ENCODE data around the gene LTC4S. TPM values are rescaled to one million over a fixed set of nuclear protein-coding genes. Genes with fewer than 3 reads are reported as not detected.

Gene LTC4S
- total RNA-seq, 4 donors from 2014 or later: 3.0 to 3.8 (median 3.2) TPM; not detected in 1

DNA sequence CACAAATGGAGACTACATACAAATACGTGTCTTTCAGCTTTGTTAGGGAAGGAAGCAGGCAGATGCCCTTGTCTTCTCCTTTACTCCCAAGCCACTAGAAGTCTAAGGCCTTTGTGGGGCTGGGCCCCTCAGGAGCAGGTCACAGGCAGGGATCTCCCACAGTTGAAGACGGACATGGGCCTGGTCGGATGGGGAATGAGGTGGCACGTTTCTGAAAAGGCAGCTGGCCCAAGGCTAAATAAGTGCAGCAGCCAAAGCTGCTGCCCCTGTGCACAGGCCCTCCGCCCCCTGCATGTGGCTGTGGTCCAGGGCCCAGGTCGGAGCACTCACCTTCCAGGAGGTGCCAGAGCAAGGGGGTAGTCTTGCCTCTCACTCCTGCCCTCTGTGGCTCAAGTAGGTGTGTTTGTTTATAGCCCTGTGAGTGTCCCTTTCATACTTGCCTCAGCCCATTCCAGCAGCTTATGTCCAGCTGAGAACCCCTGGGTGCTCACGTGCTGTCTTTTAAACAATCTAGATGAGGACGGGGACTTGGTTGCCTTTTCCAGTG lies 28.7 kb downstream of the LTC4S start:
- WGBS, 2 donors (ENCODE audit: low coverage in 1 of 2): 40 to 53% methylated on average over 1 to 8 of the region's 8 CpGs
- H3K9me3 ChIP-seq: no peaks in the 10 kb centered on the region
- peak overlapping the region; percentile 25 to 99 (median 86) for H3K4me3 ChIP-seq
- peaks cover 0 to 27% (median 13%) of the 10 kb centered on the region in 4 donors for H3K36me3 ChIP-seq
- DNase-seq: no peak
- TF ChIP-seq, protein P1, sequence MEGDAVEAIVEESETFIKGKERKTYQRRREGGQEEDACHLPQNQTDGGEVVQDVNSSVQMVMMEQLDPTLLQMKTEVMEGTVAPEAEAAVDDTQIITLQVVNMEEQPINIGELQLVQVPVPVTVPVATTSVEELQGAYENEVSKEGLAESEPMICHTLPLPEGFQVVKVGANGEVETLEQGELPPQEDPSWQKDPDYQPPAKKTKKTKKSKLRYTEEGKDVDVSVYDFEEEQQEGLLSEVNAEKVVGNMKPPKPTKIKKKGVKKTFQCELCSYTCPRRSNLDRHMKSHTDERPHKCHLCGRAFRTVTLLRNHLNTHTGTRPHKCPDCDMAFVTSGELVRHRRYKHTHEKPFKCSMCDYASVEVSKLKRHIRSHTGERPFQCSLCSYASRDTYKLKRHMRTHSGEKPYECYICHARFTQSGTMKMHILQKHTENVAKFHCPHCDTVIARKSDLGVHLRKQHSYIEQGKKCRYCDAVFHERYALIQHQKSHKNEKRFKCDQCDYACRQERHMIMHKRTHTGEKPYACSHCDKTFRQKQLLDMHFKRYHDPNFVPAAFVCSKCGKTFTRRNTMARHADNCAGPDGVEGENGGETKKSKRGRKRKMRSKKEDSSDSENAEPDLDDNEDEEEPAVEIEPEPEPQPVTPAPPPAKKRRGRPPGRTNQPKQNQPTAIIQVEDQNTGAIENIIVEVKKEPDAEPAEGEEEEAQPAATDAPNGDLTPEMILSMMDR (IDR thresholded peaks at IDR 0.05): no peak
- TF ChIP-seq POLR2AphosphoS5 (IDR thresholded peaks at IDR 0.05): peak in 1 of 3 donors; percentile 27
- TF ChIP-seq EP300 (IDR thresholded peaks at IDR 0.05; ENCODE audit: low read depth): no peak
- no peak for TF ChIP-seq POLR2A (IDR thresholded peaks at IDR 0.05)
- peaks cover 61 to 86% (median 83%) of the 10 kb centered on the region in 4 donors for H3K4me1 ChIP-seq
- peak overlapping the region; percentile 99 to 100 (median 100) for H3K27ac ChIP-seq
- H3K27me3 ChIP-seq: no peaks in the 10 kb centered on the region
- in situ Hi-C loops (cut with MboI; ENCODE audit: low pct_ligation_motif_present in 1 of 4, low pct_unique_long_range_greater_than_20kb in 1 of 4, low sequenced_read_pairs in 3 of 4): no loop called here
- intact Hi-C loops (cut with DNase I; ENCODE audit: low total_unique reads): no loop called here

DNA sequence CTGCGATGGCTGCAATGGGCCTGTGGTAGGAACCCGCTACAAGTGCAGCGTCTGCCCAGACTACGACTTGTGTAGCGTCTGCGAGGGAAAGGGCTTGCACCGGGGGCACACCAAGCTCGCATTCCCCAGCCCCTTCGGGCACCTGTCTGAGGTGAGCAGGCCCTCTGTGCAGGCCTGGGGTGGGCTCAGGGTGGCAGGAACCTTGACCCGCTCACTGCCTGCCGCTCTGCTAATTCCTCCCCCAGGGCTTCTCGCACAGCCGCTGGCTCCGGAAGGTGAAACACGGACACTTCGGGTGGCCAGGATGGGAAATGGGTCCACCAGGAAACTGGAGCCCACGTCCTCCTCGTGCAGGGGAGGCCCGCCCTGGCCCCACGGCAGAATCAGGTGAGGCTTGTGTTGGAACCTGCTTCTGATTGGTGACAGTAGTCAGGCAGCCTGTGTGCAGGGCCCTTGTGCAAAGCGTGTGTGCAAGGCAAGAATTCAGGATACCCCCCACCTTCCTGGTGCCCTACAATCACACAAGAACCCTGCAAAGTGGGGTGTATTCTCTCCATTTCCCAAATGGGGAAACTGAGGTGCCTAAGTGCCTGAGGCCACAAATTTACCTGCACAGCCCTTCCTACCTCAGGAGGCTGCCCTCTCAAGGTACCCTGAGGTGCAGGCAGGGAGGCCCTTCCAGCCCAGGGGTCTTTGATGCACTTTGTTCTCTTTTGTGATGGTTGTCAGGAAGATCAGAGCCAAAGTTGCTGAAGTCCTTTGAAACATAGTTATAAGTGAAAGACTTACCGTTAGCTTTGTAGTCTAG lies 30.4 kb downstream of the LTC4S start:
- no peak for DNase-seq
- in situ Hi-C loops (cut with MboI; ENCODE audit: low pct_ligation_motif_present in 1 of 4, low pct_unique_long_range_greater_than_20kb in 1 of 4, low sequenced_read_pairs in 3 of 4) (no loop called here), intact Hi-C loops (cut with DNase I; ENCODE audit: low total_unique reads) (no loop called here)
- Histone ChIP-seq H3K27me3 (no peaks in the 10 kb centered on the region), H3K4me3 (peak overlapping the region in 1 of 4 donors; percentile 91), H3K4me1 (peaks cover 50 to 77% (median 75%) of the 10 kb centered on the region in 4 donors), H3K9me3 (no peaks in the 10 kb centered on the region), H3K27ac (peak overlapping the region in 2 of 4 donors; percentile 42 to 99), H3K36me3 (peaks cover 0 to 35% (median 17%) of the 10 kb centered on the region in 4 donors)
- TF ChIP-seq POLR2AphosphoS5 (IDR thresholded peaks at IDR 0.05) (peak in 1 of 3 donors; percentile 14), EP300 (IDR thresholded peaks at IDR 0.05; ENCODE audit: low read depth) (no peak)
- TF ChIP-seq, protein P1 (IDR thresholded peaks at IDR 0.05): no peak
- WGBS, 2 donors (ENCODE audit: low coverage in 1 of 2): 92% methylated on average over 17 of the region's 22 CpGs; no CpG with 5 or more reads in 1 of the 2 donors

DNA sequence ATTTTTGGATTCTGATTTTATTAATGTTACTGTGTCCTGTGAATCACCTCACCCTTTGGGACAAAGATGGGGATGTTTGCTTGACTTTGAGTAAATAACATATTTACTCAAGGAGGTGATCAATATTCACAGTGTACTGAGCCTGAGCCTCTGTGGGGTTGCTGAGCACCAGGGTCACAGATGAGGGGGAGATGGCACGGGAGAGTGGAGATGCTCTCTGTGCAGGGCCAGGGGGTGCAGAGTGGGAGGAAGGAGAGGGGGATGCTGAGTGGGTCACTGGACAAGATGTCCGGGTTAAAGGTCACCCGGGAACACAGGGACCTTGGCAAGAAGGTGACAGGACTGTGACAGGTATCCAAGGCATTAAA lies 30.9 kb downstream of the LTC4S start:
- no peak overlapping the region for H3K4me3 ChIP-seq
- H3K36me3 ChIP-seq: peaks cover 0 to 41% (median 20%) of the 10 kb centered on the region in 4 donors
- no peaks in the 10 kb centered on the region for H3K9me3 ChIP-seq
- WGBS, 2 donors (ENCODE audit: low coverage in 1 of 2): 72 to 76% methylated on average over 3 of the region's 3 CpGs
- TF ChIP-seq POLR2AphosphoS5 (IDR thresholded peaks at IDR 0.05): no peak
- TF ChIP-seq, protein P1 (IDR thresholded peaks at IDR 0.05): no peak
- no peak for TF ChIP-seq EP300 (IDR thresholded peaks at IDR 0.05; ENCODE audit: low read depth)
- TF ChIP-seq POLR2A (IDR thresholded peaks at IDR 0.05): no peak
- H3K4me1 ChIP-seq: peaks cover 44 to 71% (median 69%) of the 10 kb centered on the region in 4 donors
- in situ Hi-C loops (cut with MboI; ENCODE audit: low pct_ligation_motif_present in 1 of 4, low pct_unique_long_range_greater_than_20kb in 1 of 4, low sequenced_read_pairs in 3 of 4): no loop called here
- H3K27ac ChIP-seq: peak overlapping the region in 3 of 4 donors; percentile 45 to 83 (median 77)
- intact Hi-C loops (cut with DNase I; ENCODE audit: low total_unique reads): no loop called here
- DNase-seq: no peak
- no peaks in the 10 kb centered on the region for H3K27me3 ChIP-seq

DNA sequence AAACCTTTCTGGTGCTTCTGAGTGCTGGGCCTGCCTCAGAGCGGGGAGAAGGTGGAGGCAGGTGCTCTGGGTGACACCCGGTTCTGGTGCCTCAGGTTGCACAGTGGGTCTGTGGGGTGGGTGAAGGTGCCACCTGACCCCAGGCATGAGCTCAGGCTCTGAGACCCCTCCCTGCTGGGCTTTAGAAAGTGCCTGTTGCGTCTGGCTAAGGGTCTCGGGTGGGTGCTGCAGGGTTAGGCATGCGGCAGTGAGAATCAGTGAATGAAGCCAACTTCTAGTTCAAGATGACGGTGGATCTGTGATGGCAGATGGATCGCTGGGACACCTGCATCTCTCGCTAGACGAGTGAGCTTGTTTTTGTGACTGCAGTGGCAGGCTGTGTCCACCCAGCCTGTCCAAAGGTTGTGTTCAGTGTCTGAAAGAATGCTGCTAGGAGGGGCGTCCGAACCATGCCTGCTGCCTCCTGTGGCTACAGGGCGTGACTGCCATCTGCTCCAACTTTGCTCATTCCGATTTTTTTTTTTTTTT lies 31.9 kb downstream of the LTC4S start:
- Histone ChIP-seq H3K4me3 (no peak overlapping the region), H3K27ac (peak overlapping the region; percentile 76 to 85 (median 80)), H3K36me3 (peaks cover 0 to 51% (median 25%) of the 10 kb centered on the region in 4 donors), H3K27me3 (no peaks in the 10 kb centered on the region), H3K4me1 (peaks cover 38 to 64% (median 61%) of the 10 kb centered on the region in 4 donors), H3K9me3 (no peaks in the 10 kb centered on the region)
- TF ChIP-seq, protein P1 (IDR thresholded peaks at IDR 0.05): peak in 4 of 5 experiments; percentile 21 to 69 (median 36)
- TF ChIP-seq POLR2AphosphoS5 (IDR thresholded peaks at IDR 0.05): peak in 2 of 3 donors; percentile 35 to 68
- TF ChIP-seq EP300 (IDR thresholded peaks at IDR 0.05; ENCODE audit: low read depth): no peak
- TF ChIP-seq POLR2A (IDR thresholded peaks at IDR 0.05): peak; percentile 7
- WGBS, 2 donors (ENCODE audit: low coverage in 1 of 2): 46% methylated on average over 13 of the region's 13 CpGs; no CpG with 5 or more reads in 1 of the 2 donors
- in situ Hi-C loops (cut with MboI; ENCODE audit: low pct_ligation_motif_present in 1 of 4, low pct_unique_long_range_greater_than_20kb in 1 of 4, low sequenced_read_pairs in 3 of 4) (no loop called here), intact Hi-C loops (cut with DNase I; ENCODE audit: low total_unique reads) (no loop called here)
- DNase-seq: peak; percentile 77
